Activated CD4-positive, CD25-positive, alpha-beta regulatory T cell treated with anti-CD3 and anti-CD28 coated beads, Interleukin-2, amount 50 U/mL, for 24 hours (primary cell): ENCODE data around the gene MESP2.
A peak's percentile ranks its signal among the peaks of the same experiment; 100 is the strongest.

Experiments
- ATAC-seq, 2 donors: fragments of 150-1000 bp; cut with Tn5 transposase; one replicate each; pipeline ENCODE4 v1.10.0; 2021; ENCODE audit warnings: mild to moderate bottlenecking in 1 of 2, moderate library complexity in 1 of 2

Gene MESP2

GRCh38 chr15:89820666-89821611 is 44.8 kb downstream of the MESP2 start:
- ATAC-seq = no peak

- no peak for ATAC-seq
Observed at GRCh38 chr15:89822026-89822425, 45.9 kb downstream of the MESP2 start.

DNA sequence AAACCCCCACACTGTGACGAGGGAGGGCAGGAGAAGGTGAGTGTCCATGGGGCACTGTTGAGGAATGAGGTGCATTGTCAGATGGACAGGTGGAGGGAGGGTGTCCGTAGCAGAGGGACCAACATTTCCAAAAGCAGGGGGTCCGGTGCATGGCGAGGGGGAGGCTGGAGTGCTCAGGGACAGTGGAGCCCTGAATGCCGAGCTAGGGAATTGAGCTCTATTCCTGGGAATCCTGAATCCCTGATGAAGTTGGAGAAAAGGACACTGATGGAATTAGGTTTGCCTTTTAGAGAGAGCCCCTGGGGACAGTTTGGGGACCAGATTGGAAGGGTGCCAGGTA is 46.4 kb downstream of the MESP2 start:
- no peak for ATAC-seq

GRCh38 chr15:89822951-89823711 is 47.0 kb downstream of the MESP2 start:
- ATAC-seq = no peak

DNA sequence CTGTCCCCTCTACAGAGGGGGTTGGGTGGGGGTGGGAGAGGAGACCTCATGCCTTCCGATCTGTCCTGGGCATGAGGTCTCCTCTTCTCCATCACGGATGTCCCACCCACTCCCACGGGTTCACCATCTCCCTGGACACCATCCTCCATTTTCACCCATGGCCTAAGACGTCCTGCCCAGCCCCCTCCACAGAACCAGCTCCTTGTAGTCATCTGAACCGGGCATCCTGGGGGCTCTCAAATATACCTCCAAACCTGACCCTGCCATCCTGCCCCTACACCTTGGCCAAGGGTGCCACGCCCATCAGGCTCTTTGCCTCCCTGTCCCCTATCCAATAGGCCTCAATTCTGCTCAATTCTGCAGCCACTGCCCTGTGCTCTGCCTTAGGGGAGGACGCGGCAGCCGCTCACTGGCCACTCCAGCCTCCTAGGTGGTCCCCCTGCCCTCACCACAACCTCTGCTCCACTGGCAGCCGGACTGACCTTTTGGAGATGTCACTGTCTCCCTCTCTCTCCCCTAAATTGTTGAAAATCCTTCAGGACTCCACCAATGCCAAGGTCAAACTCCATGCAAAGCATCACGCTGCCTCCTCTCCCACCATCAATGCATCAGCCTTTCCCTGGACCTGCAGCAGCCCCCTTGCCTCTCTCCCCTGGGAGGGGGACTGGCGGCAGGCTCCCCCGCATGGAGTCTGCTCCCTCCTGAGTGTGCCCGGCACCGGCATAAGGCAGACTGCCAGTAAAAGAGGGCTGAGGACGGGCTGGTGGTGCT is 47.9 kb downstream of the MESP2 start:
- ATAC-seq = no peak

DNA sequence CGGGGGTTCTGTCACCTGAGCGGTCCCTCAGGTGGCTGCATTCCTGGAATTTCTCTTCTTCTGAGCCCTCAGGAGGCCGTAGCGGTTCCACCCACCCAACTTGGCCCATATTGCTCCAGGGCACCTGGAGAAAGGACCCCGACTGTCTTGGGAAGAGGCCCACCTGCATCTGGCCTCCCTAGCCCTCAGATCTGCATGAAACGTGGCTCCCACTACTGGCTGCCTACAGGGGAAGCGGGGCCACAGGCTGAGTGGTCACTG is 48.4 kb downstream of the MESP2 start:
- ATAC-seq = no peak

- ATAC-seq = no peak
Observed at GRCh38 chr15:89825271-89825940, 49.3 kb downstream of the MESP2 start.

- no peak for ATAC-seq
Observed at GRCh38 chr15:89826671-89827655, 50.8 kb downstream of the MESP2 start.

- peak in 1 of 2 donors; percentile 20 for ATAC-seq
Observed at GRCh38 chr15:89827829-89828228, 51.7 kb downstream of the MESP2 start.
